Left cardiac atrium (tissue), 4 donors: ENCODE results near the gene ACVR1. TPM values are rescaled to one million over a fixed set of nuclear protein-coding genes. Genes with fewer than 3 reads are reported as not detected.
A peak's percentile ranks its signal among the peaks of the same experiment; 100 is the strongest.
"Not testable (repeated sequence)": the region's sequence is repeated elsewhere in the genome, so short reads cannot be mapped to it uniquely, and the experiment has no call there.

ENCODE experiments used
- ATAC-seq, 2 donors: fragments of 200-7000 bp; cut with Tn5 transposase; one replicate each; pipeline ENCODE4 v1.9.1; 2020; ENCODE audit warnings: mild to moderate bottlenecking in 2 of 2, moderate library complexity in 2 of 2
- DNase-seq: peaks from one replicate; pipeline ENCODE4 v3.0.0-alpha.2; 2020
- intact Hi-C, 2 donors: fragments of 100-400 bp; cut with DNase I; formaldehyde crosslinking; loops; one replicate each; pipeline versions ENCODE4 v1.14.1 to v1.15.1; 2022 to 2023
- total RNA-seq, 2 donors: library from RNA; stranded (reverse); fragmentation: NEBNext Ultra II Directional; extraction: Animal tissue kit (Norgen Biotek cat#: 25700); gene quantifications; one replicate each; pipeline ENCODE4 v1.2.1, GENCODE V29; 2021
- donor health status: DM: no; HTN: yes; CAD: no.
- donor health status: DM: no; HTN: yes; CAD: no; lungs with severe emphysema.
- donor health status: DM: yes; HTN: yes; CAD: no.
- donor health status: Dilated cardiomyopathy.

Gene ACVR1
- total RNA-seq, 2 donors from 2014 or later = 34.2 to 36.8 TPM

DNA sequence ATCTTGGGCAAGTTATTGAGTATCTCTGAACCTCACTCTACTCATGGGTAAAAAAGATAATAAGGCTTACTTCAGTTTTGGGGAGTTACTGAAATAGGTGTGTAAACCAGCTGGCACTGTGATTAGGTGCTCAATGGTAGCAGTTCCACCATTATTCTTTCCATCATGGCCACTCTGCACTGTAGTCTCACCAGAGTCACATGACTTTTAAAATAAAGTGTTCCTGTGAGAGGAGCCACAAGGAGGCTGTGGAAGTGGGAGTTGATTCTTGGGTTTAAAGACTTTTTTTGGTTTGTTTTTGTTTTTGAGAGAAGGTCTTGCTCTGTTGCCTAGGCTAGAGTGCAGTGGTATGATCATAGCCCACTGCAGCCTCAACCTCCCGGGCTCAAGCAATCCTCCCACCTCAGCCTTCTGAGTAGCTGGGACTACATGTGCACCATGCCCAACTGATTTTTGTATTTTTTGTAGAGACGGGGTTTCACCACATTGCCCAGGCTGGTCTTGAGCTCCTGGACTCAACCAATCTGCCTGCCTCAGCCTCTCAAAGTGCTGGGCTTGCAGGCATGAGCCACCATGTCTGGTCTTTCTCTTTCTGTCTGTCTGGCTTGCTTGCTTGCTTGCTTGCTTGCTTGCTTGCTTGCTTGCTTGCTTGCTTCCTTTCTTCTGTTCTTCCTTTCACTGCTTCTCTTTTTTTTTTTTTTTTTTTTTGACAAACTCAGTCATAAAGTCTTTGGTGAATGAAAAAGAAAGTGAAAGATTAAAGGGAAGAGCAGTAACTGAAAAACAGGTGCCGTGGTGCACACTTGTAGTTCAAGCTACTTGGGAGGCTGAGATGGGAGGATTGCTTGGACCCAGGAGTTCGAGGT lies 21.2 kb upstream of the ACVR1 start:
- ATAC-seq (no peak), DNase-seq (no peak)
- intact Hi-C loops = no loop called here

DNA sequence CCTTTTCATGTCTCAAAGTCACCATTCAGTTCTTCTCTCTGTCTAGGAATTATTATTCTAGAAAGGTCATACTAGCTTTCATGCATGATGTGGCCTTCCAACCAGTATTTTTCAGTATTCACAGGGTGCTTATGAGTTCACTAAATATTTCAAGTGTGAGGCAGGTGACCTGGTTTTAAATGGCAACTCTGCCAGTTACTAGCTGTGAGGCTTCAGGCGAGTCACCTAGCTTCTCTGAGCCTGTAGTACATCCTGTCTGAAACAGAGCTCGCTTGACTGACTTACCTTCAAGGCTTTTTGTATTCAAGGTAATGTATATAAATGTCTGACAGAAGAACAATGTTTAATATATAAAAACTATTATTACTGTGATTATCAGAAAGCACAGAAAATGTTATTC lies 19.4 kb upstream of the ACVR1 start:
- no peak for DNase-seq
- ATAC-seq = no peak
- intact Hi-C loops = no loop called here

DNA sequence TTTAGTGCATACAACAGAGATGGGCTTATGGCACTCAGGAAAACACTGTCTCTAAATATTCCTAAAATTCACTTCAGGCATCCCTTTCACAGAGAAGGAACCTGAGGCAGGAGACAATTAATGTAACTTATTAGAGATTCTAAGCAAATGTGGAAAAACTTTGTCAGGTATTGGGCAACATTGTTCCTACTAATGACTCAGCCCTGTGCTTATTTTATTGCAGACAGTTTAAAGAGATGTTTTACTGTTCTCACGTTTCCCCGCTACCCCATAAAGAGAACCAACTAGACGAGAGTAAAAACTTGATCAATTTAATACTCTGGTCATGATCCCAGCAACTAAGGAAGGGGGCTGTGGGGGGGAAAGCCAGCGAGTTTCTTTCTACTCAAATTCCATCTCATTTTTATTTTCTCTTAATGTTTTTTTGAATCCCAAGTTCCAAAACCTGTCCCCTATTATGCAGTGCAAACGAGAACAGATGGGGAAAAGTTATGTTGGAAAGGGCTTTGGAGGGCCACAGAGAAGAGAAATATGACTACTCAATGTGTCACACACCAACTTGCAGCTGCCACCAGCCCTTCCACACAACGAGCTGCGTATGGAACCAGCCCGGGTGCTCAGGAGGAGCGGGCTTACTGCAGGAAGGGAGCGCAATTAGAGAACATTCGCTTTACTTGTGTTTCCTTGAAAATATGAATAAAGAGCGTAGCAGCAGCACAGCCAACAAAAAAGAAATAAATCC lies 18.7 kb upstream of the ACVR1 start:
- ATAC-seq (no peak), DNase-seq (no peak)
- intact Hi-C loops = no loop called here

DNA sequence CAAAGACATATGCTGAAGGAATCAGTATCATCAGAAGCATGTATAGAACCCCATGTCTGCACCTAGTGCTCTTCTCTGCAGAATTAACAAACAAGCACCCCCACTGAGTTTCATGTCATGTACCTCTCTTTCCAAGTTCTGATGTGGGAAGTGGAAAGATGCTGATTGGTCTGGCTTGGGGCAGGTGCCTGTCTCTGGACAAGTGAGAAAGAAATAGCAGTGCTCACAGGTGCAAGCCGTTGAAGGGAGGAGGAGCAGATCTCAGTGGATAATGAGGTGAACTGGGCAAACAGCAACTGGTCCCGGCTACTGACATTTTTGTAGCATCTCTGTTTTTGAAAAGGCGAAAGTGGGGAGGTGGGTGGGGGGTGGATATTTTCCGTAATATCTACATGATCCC lies 17.5 kb upstream of the ACVR1 start:
- intact Hi-C loops = no loop called here
- ATAC-seq = no peak
- DNase-seq = no peak

DNA sequence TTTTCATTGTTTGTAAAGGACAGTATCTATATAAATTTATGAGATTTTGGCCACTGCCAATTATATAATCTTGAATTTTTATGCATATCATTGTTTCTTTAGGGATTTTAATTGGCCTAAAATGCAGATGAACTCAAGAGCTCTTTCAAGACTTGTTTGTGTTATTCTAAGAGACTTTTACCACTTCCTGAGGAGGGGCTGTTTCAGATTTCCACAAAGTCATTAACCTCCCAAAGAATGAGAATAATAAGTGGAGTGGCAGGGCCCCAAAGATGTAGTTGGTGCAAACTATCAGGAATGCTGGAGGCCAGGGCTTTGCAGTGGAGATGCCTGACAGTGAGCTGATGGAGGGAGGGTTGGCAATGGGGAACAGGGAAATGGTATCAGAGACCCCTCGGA lies 15.5 kb upstream of the ACVR1 start:
- ATAC-seq (no peak), DNase-seq (no peak)
- intact Hi-C loops = no loop called here

DNA sequence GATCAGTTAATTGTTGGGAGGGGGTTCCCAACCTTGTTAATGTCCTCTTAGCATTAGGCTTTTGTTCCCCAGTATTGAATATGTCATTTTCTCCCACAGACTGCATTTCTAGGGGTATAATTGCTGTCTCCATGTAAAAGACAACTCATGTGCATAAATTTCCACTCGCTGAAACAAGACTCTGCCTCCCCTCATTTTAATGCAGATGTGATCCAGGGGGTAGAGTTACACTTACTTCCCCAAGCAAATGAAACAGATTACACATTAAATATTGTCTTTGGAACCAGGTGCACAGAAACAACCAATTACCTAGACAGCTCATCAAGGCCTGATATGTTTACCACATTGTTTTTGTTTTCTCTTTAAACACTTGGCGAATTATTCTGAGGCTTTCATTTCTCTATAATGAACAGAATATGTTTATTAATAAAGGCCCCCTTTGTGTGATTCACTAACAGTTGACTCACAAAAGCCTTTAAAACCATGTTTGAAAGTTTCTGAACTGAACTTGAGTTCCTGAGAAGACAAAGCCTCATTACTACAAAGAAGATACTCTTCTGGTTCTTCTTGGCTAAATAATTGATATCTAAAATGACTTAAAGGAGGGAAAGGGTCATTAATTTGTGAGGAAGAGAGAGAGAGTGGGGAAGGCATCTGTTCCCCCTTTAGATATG lies 15.0 kb upstream of the ACVR1 start:
- no peak for ATAC-seq
- no peak for DNase-seq
- intact Hi-C loops = no loop called here

DNA sequence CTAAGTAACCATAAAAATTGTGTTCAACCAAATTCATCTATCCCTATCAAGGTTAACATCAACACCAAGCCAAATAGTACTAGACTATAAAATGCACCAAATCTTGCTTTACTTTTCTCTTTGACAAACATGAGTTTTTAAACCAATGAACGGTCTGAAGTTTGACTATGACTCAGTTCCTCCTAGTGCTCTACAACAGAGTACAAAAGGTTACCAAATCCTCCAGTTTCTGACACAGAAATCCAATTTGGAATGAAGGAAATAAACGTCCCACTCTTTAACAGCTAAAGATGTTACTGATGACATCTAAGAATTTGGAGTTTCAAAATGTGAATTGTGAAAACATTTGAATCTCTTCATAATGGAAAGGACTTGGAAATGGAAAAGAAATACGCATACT lies 11.8 kb upstream of the ACVR1 start:
- intact Hi-C loops = no loop called here
- no peak for ATAC-seq
- no peak for DNase-seq

DNA sequence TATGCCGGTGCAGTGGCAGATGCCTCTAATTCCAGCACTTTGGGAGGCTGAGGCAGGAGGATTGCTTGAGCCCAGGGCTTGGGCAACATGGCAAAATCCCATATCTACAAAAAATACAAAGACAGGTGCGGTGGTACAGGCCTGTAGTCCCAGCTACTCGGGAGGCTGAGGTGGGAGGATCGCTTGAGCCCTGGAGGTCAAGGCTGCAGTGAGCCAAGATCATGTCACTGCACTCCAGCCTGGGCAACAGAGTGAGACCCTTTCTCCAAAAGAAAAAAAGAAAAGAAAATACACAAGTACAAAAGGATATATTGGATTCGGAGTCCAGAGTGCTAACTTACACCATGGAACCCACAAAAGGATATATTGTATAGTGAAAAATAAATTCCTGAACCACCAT lies 8.4 kb upstream of the ACVR1 start:
- ATAC-seq, DNase-seq, intact Hi-C loops: not testable (repeated sequence)

DNA sequence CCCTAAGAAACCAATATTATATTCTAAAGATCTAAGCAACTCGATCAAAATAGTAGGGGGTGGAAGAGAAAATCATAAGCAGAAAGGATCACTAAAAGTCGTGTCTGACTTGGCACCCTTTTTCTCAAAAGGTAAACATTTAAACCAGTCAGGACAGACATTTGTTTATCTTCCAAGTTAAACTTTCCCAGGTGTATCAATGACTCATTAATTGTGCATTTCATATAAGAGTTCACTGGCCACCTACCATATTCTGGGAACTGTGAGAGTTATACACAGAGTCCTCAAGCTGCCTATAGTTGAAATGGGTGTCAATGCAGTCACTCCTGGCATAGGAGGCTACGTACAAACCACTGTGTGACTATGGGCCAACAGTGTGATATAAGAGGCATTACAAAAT lies 4.8 kb upstream of the ACVR1 start:
- no peak for DNase-seq
- intact Hi-C loops = no loop called here
- ATAC-seq = no peak

DNA sequence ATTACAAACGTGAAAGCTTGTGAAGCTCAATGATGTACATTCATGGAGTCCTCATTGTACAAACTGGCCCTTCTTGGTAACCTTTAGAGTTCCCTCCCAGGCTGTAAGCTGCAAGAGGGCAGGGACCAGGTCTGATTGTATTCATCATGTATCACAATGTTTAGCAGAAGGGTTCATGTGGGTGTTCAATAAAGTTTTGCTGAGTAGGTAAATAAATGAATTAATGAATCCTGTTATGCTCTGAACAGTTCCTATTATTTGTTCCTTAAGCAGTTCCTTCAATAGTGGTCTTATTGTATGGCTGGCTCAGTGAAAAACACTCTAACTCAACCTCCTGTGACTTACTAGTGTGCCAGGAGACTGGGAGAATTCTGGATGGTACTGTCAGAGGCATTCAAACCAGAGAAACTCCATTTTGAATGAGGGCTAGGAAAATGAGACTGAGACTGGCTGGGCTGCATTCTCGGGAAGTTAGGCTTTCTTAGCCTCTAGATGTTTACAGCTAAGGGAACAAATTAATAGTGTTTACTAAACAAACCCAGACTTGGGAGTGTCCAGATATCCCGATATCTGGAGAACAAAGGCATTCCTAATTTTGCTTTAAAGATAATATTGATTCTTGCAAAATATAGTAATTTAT lies 1.8 kb upstream of the ACVR1 start:
- DNase-seq (no peak), ATAC-seq (no peak)
- intact Hi-C loops = loop anchor here (2.0 to 5.0 kb wide), 2 partner anchors 39 to 101 kb away; no protein-coding TSS in a partner anchor

DNA sequence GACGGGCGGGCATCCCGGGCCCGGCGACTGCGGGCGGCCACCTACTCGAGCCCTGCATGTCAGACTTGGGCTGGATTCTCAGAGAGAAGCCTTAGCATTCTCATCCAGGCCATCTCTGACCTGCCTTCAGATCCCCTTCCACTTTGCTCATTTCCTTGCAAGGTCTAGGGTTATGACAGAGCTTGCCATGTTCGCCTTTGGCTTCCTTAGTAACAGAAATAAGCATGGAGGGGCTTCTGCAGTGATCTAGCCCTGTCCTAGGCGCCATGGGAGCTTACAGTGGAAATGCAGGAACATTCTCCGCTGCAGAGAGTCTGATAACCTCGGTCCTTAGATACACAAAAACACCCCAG lies 632 bp upstream of the ACVR1 start:
- intact Hi-C loops = loop anchor here (2.0 to 5.0 kb wide), 2 partner anchors 38 to 99 kb away; no protein-coding TSS in a partner anchor
- DNase-seq (no peak), ATAC-seq (no peak)

DNA sequence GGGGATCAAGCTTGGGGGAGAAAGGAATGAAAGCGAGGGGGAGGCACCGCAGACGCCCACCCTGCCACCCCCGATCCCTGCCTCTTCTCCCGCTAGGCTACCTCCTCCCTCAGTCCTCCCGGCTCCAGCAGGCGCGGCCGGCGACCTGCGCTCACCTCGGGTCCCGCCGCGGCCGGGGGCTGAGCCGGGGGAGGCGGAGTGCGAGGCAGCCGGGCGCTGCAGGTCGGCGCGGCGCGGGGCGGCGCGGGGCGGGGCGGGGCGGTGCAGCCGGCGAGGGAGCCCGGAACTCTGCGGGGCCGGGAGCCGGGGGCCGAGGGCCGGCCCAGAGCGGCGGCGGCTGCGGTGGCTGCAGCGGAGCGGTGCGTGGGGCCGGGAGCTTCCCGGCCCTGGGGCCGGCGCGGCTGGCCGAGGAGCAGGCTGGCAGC lies 477 bp downstream of the ACVR1 start:
- ATAC-seq = peak; percentile 58 to 65
- intact Hi-C loops = loop anchor here (2.0 to 5.0 kb wide), 2 partner anchors 37 to 98 kb away; no protein-coding TSS in a partner anchor
- DNase-seq = no peak

DNA sequence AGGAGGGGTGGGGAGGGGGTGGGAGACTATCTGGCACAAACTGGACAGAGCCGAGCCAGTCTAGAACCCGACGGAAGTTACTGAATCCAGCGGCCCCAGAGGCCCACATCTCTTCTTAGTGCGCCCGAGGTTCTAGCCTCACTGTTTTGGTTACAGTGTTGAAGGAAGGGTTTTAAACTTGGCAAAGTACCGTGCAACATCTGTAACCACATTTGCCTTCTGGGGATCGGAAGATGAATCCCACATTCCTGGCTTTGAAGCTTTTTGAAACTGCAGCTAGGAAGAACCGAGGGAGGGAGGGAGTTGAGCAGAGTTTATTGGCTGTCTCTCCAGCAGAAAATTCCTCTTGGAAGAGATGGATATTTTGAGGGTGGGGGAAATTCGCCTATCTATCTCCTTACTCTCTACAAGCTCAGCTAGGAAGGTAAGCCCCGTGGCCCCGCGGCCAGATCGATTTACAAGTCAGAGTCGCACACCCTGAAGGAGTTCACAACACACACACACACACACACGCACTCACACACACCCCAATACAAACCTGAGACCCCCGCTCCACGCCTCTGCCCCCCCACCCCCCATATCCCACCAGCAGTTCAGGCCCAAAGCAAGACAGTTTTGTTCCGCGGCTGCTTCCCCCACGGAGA lies 1.0 kb downstream of the ACVR1 start:
- ATAC-seq = peak in 1 of 2 donors; percentile 33
- peak; percentile 42 for DNase-seq

DNA sequence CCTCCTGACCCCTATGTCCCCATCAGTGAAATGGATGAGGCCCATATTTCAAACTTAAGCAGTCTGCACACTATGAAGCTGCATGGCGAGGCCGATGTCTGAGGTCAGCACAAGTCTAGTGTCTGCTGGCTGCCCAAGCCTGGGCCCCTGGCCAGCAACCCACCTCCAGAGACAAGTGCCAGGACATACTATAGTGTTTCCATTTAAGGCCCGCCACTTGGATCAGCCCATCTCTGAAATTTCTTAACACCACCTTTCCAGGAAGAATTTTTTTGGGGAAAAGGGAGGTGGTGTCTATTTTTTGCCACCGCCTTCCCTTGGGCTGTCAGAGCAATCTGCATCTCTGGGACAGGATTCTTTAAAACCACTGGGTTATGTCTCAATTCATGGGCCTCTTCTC lies 1.8 kb downstream of the ACVR1 start:
- peak in 1 of 2 donors; percentile 9 for ATAC-seq
- DNase-seq = peak; percentile 33
- intact Hi-C loops = no loop called here

More for the DNA sequence above, 1.0 kb downstream of the ACVR1 start:
- intact Hi-C loops = loop anchor here in 1 of 2 donors (5.0 kb wide), 1 partner anchor 98 kb away; no protein-coding TSS in a partner anchor

DNA sequence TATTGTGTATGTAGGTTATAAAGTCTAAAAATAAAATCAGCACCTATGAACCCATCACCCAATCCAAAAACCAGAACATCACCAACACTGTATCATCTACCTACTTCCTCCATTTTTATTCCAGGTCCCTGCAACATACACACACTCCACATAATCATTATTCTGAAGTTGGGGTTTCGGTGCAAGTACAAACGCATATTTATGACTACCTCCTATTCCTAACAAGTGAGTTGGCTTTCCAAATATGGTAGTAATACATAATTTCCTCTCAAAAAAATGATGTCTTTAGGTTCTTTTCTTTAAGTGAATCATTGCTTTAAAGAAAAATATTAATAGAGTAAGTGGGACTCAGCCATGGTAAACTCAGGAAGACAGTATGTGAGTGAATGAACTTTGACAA lies 3.3 kb downstream of the ACVR1 start:
- intact Hi-C loops = loop anchor here in 1 of 2 donors (2.0 kb wide), 1 partner anchor 88 kb away; no protein-coding TSS in a partner anchor
- DNase-seq = no peak
- ATAC-seq = no peak

DNA sequence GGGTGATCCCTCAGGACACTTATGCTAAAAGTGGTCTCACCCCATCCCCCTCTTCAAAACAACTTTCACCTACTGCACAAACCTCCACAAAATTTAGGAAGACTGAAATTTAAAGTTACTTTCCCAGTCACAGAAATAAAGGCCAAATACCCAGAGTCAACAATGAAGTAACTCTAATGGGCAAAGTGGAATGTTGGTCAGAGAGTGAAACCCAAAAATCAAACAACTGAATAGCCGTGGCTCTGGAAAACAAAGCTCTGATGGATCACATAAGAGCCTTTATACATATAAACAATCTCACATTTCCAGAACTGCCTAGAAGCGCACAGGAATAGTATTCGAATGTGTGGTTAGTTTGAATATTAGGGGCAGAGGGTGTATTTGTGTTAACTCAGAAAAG lies 4.7 kb downstream of the ACVR1 start:
- DNase-seq (no peak), ATAC-seq (no peak)
- intact Hi-C loops = no loop called here

DNA sequence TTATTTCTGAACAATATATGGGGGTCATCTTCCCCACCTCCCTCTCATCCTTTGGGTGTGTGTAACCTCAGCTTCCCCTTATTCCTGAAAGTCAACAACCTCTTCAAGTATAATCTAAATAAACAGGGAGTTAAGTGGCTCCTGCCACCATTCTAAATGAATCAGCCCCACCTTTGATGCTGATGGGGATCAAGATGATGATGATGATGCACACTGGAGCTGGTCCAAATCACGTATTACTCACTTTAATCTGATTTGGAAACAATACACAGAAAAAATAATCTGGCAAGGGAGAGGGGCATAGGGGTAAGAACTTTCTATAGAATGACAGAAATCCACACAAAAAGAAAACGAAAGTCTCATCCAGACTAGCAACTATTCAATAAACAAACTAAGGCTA lies 7.1 kb downstream of the ACVR1 start:
- DNase-seq (no peak), ATAC-seq (no peak)
- intact Hi-C loops = no loop called here

DNA sequence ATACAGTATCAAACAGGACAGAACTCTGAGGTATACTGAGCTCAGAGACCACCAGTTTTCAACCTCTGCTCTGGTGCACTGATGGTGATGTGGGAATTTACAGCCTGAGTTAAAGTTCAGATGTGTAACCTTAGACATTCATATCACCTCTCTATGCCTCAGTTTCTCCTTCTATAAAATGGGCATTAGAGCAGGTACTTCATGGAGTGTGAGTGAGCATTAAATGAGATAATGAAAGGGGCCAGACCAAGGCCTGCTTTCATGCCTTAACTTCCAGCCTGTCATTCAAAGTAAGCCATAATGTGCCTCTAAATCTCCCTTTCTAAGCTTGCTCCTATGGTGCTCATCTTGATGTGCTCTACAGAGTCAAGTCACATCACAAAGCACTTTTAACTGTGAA lies 8.4 kb downstream of the ACVR1 start:
- ATAC-seq (no peak), DNase-seq (no peak)

More for the DNA sequence above, 8.4 kb downstream of the ACVR1 start:
- intact Hi-C loops = no loop called here
